ENCODE results near the gene PLG.
"Not testable (repeated sequence)": the region's sequence is repeated elsewhere in the genome, so short reads cannot be mapped to it uniquely, and the experiment has no call there.

Gene PLG

DNA sequence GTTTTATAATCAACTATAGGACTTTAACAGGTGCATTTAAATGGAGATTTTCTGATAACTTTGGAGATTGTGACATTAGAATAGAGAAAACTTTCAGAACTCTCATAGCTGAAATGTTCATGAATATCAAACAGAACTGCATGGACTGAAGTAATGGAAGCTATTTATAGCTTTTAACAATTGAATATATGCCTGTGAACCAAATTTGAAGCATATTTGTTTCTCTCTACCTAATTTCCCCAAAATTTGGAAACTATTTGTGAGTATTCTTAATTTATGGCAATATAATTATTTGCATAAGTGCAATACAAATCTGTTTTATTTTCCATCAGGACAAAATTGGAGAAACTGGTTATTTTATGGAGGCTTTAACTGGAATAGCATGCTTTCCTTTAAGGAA, 96.6 kb downstream of the PLG start:
- Histone ChIP-seq H3K36me3 (ENCODE audit: insufficient read depth, low read length) (no peaks in the 10 kb centered on the region), H3K4me1 (ENCODE audit: insufficient read depth, low read length) (no peaks in the 10 kb centered on the region), H3K9ac (ENCODE audit: low read length) (no peak overlapping the region), H3K27me3 (ENCODE audit: control insufficient read depth in 1 of 2, insufficient read depth in 2 of 2, low read length in 2 of 2) (no peaks in the 10 kb centered on the region), H3K4me3 (ENCODE audit: low read depth in 1 of 2, low read length in 2 of 2) (no peak overlapping the region), H3K9me3 (ENCODE audit: low read length) (no peaks in the 10 kb centered on the region), H3K27ac (ENCODE audit: low read depth, low read length) (no peak overlapping the region)

DNA sequence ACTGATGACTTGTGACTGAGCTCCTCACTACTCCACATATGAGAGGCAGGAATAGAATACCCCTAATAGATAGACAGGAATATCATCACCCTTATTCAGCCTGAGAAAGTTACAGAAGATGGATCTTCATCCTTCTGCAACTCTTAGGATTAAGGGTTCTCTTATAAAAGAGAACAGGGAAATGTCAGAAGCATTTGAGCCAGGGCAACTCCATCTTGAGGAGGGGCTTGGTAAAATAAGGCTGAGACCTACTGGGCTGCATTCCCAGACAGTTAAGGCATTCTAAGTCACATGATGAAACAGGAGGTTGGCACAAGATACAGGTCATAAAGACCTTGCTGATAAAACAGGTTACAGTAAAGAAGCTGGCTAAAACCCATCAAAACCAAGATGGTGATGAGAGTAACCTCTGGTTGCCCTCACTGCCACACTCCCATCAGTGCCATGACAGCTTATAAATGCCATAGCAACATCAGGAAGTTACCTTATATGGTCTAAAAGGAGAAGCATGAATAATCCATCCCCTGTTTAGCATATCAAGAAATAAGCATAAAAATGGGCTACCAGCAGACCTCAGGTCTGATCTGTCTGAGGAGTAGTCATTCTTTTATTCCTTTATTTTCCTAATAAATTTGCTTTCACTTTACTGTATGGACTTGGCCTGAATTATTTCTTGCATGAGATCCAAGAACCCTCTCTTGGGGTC, 97.9 kb downstream of the PLG start:
- Histone ChIP-seq H3K27ac (ENCODE audit: low read depth, low read length) (no peak overlapping the region), H3K4me1 (ENCODE audit: insufficient read depth, low read length) (no peaks in the 10 kb centered on the region), H3K36me3 (ENCODE audit: insufficient read depth, low read length) (no peaks in the 10 kb centered on the region), H3K27me3 (ENCODE audit: control insufficient read depth in 1 of 2, insufficient read depth in 2 of 2, low read length in 2 of 2) (no peaks in the 10 kb centered on the region), H3K9me3 (ENCODE audit: low read length) (no peaks in the 10 kb centered on the region), H3K4me3 (ENCODE audit: low read depth in 1 of 2, low read length in 2 of 2) (no peak overlapping the region), H3K9ac (ENCODE audit: low read length) (no peak overlapping the region)

DNA sequence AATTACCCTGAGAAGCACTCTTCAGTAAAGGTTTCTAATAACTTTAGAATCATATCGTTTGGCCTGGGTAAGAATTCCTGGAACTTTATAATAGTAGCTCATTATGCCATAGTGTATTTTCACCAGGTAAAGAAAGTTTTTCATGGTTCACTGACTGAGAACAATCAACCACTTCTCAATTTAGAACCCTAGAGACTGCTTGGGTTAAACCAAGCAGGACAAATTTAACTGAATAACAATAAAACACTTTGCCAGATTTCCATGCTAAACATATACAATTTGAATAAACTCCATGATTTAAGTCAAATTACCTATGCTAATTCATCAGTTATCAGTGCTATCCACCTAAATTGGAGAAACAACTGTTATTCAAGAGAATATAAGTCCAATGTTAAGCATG, 99.4 kb downstream of the PLG start:
- no peak overlapping the region for H3K9ac ChIP-seq (ENCODE audit: low read length)
- no peaks in the 10 kb centered on the region for H3K9me3 ChIP-seq (ENCODE audit: low read length)
- no peaks in the 10 kb centered on the region for H3K4me1 ChIP-seq (ENCODE audit: insufficient read depth, low read length)

DNA sequence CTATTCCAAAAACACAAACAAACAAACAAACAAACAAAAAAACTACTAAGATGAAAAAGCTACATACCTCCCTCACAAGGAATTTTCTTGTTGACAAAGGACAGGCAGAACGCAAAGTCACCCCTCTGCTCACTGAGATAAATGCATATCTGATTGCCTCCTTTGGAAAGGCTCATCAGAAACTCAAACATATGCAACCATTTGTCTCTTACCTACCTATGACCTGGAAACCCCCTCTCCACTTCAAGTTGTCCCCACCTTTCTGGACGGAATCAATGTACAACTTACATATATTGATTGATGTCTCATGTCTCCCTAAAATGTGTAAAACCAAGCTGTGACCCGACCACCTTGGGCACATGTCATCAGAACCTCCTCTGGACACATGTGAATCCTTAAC, 100.0 kb downstream of the PLG start:
- not testable (repeated sequence) for H3K4me1 ChIP-seq (ENCODE audit: insufficient read depth, low read length); H3K4me3 ChIP-seq (ENCODE audit: low read depth in 1 of 2, low read length in 2 of 2); H3K9ac ChIP-seq (ENCODE audit: low read length); H3K36me3 ChIP-seq (ENCODE audit: insufficient read depth, low read length); H3K27ac ChIP-seq (ENCODE audit: low read depth, low read length); H3K9me3 ChIP-seq (ENCODE audit: low read length); H3K27me3 ChIP-seq (ENCODE audit: control insufficient read depth in 1 of 2, insufficient read depth in 2 of 2, low read length in 2 of 2)

More for the DNA sequence above, 99.4 kb downstream of the PLG start:
- Histone ChIP-seq H3K27ac (ENCODE audit: low read depth, low read length) (no peak overlapping the region), H3K4me3 (ENCODE audit: low read depth in 1 of 2, low read length in 2 of 2) (no peak overlapping the region), H3K36me3 (ENCODE audit: insufficient read depth, low read length) (no peaks in the 10 kb centered on the region), H3K27me3 (ENCODE audit: control insufficient read depth in 1 of 2, insufficient read depth in 2 of 2, low read length in 2 of 2) (no peaks in the 10 kb centered on the region)
